Fibroblast of lung (primary cell): ENCODE results near the gene OPTC.

ENCODE experiments used
- EZH2 ChIP-seq: IDR thresholded peaks from 2 replicates; pipeline ENCODE4 v1.5.1; 2012; ENCODE audit warnings: low read length, control low read depth, mild to moderate bottlenecking; ENCODE audit errors: missing control alignments
- TF ChIP-seq, protein P1 (sequence below), 2 donors: IDR thresholded peaks in 1 of 2; conservative IDR thresholded peaks in 1 of 2; 1 replicate in 1 of 2; 2 replicates in 1 of 2; pipeline ENCODE4 v1.5.1; 2011 to 2012; ENCODE audit warnings: low read length in 2 of 2, control low read depth in 1 of 2, inconsistent platforms in 1 of 2, low read depth in 1 of 2, mild to moderate bottlenecking in 1 of 2

DNA sequence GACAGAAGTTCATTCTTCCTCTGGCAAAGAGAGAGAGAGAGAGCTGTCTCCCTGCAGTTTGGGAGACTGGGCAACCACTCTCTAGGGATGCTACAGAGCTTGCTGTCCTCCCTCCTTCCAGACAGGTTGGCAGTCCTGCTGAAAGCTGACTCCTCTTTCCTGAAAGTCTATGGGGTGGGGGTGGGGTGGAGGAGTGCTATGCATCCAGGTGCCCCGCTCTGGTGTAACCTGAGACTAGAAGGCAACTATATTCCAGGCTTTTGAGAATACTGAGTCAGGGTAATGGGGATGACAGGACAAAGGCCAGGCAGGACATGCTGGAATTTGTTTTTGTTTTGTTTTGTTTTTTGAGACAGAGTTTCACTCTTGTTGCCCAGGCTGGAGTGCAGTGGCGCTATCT lies 55.4 kb downstream of the OPTC start:
- no peak for TF ChIP-seq EZH2
- TF ChIP-seq, protein P1, sequence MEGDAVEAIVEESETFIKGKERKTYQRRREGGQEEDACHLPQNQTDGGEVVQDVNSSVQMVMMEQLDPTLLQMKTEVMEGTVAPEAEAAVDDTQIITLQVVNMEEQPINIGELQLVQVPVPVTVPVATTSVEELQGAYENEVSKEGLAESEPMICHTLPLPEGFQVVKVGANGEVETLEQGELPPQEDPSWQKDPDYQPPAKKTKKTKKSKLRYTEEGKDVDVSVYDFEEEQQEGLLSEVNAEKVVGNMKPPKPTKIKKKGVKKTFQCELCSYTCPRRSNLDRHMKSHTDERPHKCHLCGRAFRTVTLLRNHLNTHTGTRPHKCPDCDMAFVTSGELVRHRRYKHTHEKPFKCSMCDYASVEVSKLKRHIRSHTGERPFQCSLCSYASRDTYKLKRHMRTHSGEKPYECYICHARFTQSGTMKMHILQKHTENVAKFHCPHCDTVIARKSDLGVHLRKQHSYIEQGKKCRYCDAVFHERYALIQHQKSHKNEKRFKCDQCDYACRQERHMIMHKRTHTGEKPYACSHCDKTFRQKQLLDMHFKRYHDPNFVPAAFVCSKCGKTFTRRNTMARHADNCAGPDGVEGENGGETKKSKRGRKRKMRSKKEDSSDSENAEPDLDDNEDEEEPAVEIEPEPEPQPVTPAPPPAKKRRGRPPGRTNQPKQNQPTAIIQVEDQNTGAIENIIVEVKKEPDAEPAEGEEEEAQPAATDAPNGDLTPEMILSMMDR (conservative IDR thresholded peaks at IDR 0.05 in 1 of 2, IDR thresholded peaks at IDR 0.05 in 1 of 2; ENCODE audit: low read depth in 1 of 2, low read length in 2 of 2), result no peak
